T47D (cell line): ENCODE data around the gene GLTPD2.

Source experiments
- DNase-seq, 2 experiments: peaks; one replicate each; pipeline versions ENCODE4 v3.0.0 to v3.0.0-alpha.2; 2011 to 2012; ENCODE audit warnings: low read depth in 1 of 2, low spot score in 1 of 2
- JUND ChIP-seq: IDR thresholded peaks from 2 replicates; pipeline ENCODE4 v1.6.1; 2012; ENCODE audit warnings: low read depth
- in situ Hi-C: cut with HindIII; loops from 2 replicates; pipeline ENCODE4 v1.10.0; 2016; ENCODE audit warnings: low sequenced_read_pairs, low pct_unique_long_range_greater_than_20kb

The GLTPD2 gene

GRCh38 chr17:4782652-4783051, 6.1 kb upstream of the GLTPD2 start:
- DNase-seq: no peak
- TF ChIP-seq JUND: no peak
- in situ Hi-C loops: no loop called here

- no peak for DNase-seq
- in situ Hi-C loops: no loop called here
- no peak for TF ChIP-seq JUND
These were observed 3.3 kb upstream of the GLTPD2 start for GRCh38 chr17:4785311-4786105.

GRCh38 chr17:4786106-4786511, 2.7 kb upstream of the GLTPD2 start, which contains the start of gene VMO1:
Gene VMO1 (minus strand): TSS chr17:4786364. CDS start chr17:4786352, 12 bp downstream.
- no peak for DNase-seq
- TF ChIP-seq JUND: no peak
- in situ Hi-C loops: no loop called here

GRCh38 chr17:4786516-4786915, 2.2 kb upstream of the GLTPD2 start:
- no peak for TF ChIP-seq JUND
- DNase-seq: no peak
- in situ Hi-C loops: no loop called here

GRCh38 chr17:4788159-4788806, 481 bp upstream of the GLTPD2 start:
- TF ChIP-seq JUND: no peak
- in situ Hi-C loops: no loop called here

GRCh38 chr17:4789701-4789950, 862 bp downstream of the GLTPD2 start:
- TF ChIP-seq JUND: no peak
- in situ Hi-C loops: no loop called here
- DNase-seq: no peak

More at GRCh38 chr17:4788159-4788806, 481 bp upstream of the GLTPD2 start:
- DNase-seq: no peak

- DNase-seq: peak; percentile 86 to 88
- TF ChIP-seq JUND: no peak
- in situ Hi-C loops: no loop called here
These were observed 1.4 kb downstream of the GLTPD2 start for GRCh38 chr17:4789951-4790704.

GRCh38 chr17:4790705-4791088, 1.9 kb downstream of the GLTPD2 start:
- no peak for DNase-seq
- in situ Hi-C loops: no loop called here
- no peak for TF ChIP-seq JUND

- in situ Hi-C loops: no loop called here
- no peak for TF ChIP-seq JUND
- no peak for DNase-seq
These were observed 6.4 kb downstream of the GLTPD2 start for GRCh38 chr17:4795168-4795567.

- no peak for TF ChIP-seq JUND
- no peak for DNase-seq
- in situ Hi-C loops: no loop called here
These were observed 7.8 kb downstream of the GLTPD2 start for GRCh38 chr17:4796552-4796920.

- no peak for DNase-seq
- in situ Hi-C loops: no loop called here
- TF ChIP-seq JUND: no peak
These were observed 11.9 kb downstream of the GLTPD2 start for GRCh38 chr17:4800462-4801196.

- TF ChIP-seq JUND: no peak
- DNase-seq: no peak
- in situ Hi-C loops: no loop called here
These were observed 13.5 kb downstream of the GLTPD2 start, which contains the start of gene C17orf114 for GRCh38 chr17:4802228-4802627. Gene C17orf114 (minus strand): TSS chr17:4802328.
